ENCODE results near the gene TYROBP.
"Not testable (repeated sequence)": the region's sequence is repeated elsewhere in the genome, so short reads cannot be mapped to it uniquely, and the experiment has no call there.

The TYROBP gene

GRCh38 chr19:35898499-35898809, 9.6 kb downstream of the TYROBP start:
- DNase-seq, result no peak

DNA sequence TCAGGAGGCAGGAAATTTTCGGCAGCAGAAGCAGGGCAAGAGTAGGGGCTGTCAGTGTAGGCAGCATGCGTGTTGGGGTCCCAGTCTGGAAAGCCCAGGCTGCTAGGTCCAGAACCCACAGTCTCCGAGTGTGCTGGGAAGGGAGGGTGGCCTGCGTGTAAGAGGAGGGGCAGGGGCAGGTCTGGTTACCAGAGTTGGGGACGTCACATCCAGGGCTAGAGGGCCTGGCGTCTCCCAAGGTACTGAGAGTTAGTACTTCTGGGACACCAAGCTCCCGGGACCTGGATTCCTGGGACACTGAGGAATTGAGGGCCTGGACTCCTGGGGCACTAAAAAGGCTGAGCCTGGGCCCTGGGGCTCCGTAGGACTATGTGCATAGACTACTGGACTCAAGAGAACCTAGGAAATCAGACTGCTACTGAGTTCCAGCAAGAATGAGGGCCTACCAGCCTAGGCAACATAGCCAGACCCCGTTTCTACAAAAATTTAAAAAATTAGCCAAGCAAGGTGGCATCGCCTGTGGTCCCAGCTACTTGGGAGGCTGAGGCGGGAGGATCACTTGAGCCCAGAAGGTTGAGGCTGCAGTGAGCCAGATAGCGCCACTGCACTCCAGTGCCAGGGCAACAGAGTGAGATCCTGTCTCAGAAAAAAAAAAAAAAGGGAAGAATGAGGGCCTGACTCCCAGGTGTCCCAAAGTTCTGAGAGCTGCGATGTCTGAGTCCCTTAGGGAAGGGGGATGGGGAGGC, 10.2 kb downstream of the TYROBP start:
- DNase-seq, result no peak

DNA sequence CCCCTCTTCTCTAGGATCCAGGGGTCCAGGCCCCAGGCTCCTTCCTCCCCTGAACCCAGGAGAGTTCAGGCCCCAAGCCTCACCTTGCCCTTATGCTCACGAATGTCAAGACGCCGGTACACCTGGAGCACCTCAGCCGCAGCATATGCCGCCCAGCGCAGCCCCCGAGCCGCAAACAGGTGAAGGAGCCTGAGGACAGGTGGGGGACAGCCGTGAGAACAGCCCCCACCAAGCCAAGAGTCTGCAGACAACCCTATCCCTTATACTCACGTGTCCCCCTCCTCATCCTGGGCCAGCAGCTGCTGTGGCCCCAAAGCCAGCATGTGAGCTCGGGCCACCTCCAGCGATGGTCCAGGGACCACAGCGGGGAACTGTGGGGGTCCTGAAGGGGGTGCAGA, 11.5 kb downstream of the TYROBP start:
- no peak for DNase-seq

GRCh38 chr19:35895911-35896642, 12.0 kb downstream of the TYROBP start:
- no peak for DNase-seq

DNA sequence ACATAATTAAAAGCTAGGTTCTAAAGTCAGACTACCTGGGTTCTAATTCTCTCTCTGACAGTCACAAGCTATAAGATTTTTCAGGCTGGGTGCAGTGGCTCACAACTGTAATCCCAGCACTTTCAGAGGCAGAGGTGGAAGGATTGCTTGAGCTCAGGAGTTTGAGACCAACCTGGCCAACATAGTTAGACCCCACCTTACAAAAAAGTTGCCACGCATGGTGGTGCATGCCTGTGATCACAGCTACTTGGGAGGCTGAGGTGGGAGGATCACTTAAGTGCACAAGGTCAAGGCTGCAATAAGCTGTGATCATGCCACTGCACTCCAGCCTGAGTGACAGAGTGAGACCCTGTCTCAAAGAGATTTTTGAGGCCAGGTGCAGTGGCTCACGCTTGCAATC, 13.8 kb downstream of the TYROBP start:
- DNase-seq, result no peak

- not testable (repeated sequence) for DNase-seq
Observed at GRCh38 chr19:35891819-35892218, 16.3 kb downstream of the TYROBP start.

DNA sequence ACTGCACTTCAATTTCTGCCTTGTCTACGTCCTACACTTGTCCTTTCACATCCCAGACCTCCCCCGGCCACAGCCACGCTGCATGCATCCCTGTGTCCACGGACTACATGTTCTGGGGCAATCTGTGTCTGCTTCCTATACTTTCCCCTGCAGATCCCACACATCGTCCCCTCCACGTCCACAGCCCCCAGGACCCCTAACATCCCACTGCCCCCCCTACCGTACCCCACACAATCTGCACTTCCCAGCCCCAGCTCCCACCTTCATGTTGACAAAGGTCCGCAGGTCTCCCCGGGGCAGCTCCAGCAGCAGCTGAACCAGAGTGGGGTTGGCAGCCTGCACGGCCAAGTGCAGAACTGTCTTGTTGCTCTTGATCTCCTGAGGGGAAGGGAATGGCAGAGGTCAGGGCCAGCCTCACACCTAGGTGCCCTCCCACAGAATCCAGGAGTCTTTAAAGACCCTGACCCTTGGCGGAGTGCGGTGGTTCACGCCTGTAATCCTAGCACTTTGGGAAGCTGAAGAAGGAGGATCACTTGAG, 17.9 kb downstream of the TYROBP start:
- DNase-seq, result peak; percentile 47

DNA sequence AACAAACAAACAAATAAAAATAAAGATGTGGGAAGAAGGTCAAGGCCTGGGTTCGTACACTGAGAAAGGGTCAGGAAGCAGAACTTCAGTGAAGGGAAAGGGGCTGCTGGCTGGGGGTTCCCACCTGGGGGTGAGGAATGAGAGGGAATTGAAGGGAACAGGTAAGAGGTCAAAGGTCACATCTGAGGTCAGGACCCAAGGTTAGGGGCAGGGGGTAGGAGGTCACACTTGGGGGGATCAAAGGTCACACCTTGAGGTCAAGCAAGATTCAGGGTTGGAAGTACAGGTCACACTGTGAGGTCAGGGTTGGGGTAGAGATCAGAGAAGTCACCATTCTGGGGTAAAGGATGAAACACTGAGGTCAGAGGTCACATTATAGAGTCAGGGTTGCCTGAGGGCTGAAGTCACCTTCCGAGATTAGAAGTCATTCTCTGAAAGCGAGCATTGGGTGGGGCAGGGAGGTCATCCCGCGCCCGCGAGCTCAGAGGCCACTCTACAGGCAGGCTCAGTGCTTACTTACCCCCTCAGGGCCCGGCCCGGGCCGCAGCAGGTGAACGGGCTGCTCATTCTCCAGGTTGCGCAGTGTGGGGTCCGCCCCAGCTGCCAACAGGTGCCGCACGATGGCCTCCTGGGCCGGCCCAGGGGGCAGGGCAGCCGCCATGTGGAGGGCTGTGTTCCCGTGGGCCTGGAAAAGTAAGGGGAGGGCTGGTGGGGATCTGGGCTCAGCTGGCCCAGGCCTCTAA, 18.6 kb downstream of the TYROBP start:
- DNase-seq, result peak; percentile 58

DNA sequence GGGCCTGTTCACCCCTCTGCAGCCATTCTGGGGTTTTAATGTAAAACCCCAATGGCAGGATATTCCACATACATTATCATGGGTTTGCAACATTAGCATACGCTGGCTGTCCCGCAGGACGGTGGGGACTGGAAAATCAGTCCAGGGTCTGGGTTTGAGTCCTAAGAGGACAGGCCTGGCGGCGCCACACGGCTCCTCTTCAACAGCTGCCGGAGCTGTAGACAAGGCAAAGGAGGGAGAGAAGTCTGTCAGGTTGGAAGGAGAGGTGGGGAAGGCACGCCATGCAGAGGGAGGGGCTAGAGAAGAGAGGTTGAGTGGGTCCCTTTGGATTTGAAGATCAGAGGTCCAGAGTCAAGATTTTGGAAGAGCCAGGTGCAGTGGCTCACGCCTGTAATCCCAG, 19.7 kb downstream of the TYROBP start:
- no peak for DNase-seq

DNA sequence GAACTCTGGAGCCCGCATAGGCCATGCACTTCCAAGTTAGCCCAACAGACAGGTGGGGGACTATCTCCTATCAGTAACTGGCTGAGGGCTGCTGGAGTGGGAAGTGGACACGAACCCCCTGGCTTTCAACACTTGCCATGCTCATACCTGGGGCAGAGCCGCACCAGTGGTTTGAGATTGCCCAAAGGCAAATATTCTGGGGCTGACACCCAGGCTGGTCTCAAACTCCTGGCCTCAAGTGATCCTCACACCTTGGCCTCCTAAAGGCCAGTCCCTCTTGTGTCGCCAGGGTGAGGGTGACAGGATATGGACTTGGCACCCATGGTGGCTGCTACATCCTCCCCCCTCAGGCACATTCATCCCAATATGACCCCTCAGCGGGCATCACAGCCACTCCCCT, 20.9 kb downstream of the TYROBP start:
- no peak for DNase-seq

- no peak for DNase-seq
Observed at GRCh38 chr19:35885904-35886303, 22.2 kb downstream of the TYROBP start.

DNA sequence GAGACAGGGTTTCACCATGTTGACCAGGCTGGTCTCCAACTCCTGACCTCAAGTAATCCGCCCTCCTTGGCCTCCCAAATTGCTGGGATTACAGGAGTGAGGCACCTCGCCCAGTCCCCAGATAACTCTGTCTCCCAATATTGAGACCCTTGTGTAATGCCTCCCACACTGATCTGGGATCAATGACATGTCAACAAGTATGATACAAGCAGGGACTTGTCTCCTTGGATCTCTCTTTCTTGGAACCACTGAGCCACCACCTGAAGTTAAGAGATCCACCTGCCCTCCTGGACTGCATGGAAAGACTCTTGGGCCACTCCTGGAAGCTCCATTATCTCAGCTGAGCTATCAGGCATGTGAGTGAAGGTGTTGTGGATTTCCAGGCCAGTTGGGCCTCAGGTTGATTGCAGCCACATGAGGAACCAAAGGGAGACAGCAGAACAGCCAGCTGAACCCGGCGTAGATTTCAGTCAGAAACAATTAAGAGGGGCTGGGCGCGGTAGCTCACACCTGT, 22.8 kb downstream of the TYROBP start:
- peak; percentile 31 for DNase-seq

DNA sequence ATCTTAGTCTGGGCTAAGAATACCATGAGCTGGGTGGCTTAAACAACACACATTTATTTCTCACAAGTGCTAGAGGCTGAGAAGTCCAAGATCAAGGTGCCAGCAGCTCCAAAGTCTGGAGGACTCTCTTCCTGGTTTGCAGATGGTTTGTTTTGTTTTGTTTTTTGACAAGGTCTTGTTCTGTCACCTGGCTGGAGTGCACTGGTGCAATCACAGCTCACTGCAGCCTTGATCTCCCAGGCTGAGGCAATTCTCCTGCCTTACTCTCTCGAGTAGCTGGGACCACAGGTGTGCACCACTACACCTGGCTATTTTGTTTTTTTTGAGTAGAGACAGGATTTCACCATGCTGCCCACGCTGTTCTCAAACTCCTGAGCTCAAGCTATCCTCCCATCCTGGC, 24.2 kb downstream of the TYROBP start:
- DNase-seq, result peak; percentile 50

DNA sequence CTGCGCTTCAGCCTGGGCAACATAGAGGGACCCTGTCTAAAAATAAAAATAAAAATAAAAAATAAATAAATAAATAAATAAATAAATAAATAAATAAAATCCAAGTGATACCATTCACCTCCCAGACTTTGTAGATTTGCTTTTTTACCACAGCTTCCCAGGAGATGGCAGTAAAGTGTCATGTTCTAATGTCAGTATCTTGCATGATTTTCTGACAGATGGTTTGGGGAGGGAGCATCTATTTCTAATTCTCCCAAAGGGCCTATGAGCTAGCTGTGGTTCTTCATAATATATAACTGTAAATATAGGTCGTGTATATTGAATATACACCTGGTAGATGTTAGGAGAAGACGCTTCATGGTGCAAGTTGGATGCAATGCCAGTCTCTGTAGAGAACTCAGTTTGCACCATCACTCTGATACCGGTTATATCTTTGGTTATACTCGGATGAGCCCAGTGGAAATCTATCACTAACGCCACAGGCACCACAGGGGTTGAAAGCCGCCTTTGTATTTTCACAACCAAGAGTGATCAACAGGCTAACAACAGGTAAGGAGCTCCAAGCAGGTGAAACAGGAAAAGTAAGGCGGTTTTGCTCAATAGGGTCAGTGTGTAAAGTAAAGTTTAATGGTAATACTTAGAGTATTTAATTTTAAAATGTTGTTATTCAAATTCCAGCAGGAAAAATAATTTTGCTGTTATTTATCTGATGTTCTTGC, 25.8 kb downstream of the TYROBP start:
- peak; percentile 45 for DNase-seq

GRCh38 chr19:35879770-35880317, 28.3 kb downstream of the TYROBP start:
- DNase-seq, result peak; percentile 55

DNA sequence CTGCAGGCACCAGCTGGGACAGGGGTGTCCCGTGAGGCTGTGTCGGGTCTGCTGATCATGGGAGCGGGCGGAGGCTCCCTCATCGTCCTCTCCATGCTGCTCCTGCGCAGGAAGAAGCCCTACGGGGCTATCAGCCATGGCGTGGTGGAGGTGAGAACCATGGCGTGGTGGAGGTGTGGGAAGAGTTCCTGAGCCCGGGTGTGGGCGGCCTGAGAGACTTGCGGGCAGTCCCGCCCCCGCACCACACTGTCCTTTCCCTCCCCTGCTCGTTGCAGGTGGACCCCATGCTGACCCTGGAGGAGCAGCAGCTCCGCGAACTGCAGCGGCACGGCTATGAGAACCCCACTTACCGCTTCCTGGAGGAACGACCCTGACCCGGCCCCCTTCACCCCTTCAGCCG, 29.0 kb downstream of the TYROBP start:
- no peak for DNase-seq

- DNase-seq, result no peak
Observed at GRCh38 chr19:35874392-35874930, 33.6 kb downstream of the TYROBP start.

DNA sequence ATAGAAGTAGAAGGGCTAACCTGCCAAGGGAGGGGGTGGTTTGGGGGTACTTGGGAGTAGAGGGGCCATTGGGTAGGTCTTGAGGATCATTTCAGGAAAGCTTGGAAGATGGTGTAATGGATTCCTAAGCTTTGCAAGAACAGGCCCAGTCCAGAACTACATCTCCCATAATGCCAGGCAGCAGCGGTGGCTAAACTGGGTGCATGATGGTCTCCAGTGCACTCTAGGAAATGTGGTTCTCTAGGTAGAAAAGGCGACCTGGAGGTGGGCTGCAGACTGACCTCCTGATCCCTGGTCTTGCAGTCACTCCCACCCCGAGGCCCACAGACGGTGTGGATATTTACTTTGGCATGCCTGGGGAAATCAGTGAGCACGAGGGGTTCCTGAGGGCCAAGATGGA, 35.9 kb downstream of the TYROBP start:
- no peak for DNase-seq

- DNase-seq, result no peak
Observed at GRCh38 chr19:35871611-35872010, 36.5 kb downstream of the TYROBP start.

GRCh38 chr19:35870798-35871197, 37.3 kb downstream of the TYROBP start:
- DNase-seq, result no peak

GRCh38 chr19:35870124-35870736, 37.9 kb downstream of the TYROBP start:
- DNase-seq, result not testable (repeated sequence)

All from activated CD4-positive, alpha-beta T cell treated with anti-CD3 and anti-CD28 coated beads for 1 hour (primary cell).